ENCODE data around the gene ATP10D. TPM values are rescaled to one million over a fixed set of nuclear protein-coding genes. Genes with fewer than 3 reads are reported as not detected.

ATP10D gene
- total RNA-seq, 4 donors from 2014 or later, result 32.4 to 65.6 (median 39.3) TPM

DNA sequence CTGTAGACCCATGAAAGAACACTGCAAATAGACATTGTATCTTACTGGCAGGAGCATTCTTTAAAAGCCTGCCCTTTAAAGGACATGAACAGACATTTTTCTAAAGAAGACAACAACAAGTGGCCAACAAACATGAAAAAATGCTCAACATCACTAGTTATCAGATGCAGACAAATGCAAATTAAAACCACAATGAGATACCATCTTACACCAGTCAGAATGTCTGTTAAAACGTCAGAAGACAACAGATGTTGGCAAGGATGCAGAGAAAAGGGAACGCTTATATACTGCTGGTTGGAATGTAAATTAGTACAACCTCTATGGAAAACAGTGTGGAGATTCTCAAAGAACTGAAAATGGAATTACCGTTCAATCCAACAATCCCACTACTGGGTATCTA, 77.2 kb downstream of the ATP10D start:
- intact Hi-C loops (cut with DNase I; ENCODE audit: low total_unique reads), result no loop called here
- TF ChIP-seq, protein P1, sequence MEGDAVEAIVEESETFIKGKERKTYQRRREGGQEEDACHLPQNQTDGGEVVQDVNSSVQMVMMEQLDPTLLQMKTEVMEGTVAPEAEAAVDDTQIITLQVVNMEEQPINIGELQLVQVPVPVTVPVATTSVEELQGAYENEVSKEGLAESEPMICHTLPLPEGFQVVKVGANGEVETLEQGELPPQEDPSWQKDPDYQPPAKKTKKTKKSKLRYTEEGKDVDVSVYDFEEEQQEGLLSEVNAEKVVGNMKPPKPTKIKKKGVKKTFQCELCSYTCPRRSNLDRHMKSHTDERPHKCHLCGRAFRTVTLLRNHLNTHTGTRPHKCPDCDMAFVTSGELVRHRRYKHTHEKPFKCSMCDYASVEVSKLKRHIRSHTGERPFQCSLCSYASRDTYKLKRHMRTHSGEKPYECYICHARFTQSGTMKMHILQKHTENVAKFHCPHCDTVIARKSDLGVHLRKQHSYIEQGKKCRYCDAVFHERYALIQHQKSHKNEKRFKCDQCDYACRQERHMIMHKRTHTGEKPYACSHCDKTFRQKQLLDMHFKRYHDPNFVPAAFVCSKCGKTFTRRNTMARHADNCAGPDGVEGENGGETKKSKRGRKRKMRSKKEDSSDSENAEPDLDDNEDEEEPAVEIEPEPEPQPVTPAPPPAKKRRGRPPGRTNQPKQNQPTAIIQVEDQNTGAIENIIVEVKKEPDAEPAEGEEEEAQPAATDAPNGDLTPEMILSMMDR (IDR thresholded peaks at IDR 0.05), result no peak
- DNase-seq (ENCODE audit: low spot score in 2 of 2), result no peak
- WGBS, 2 donors, result 45 to 53% methylated on average over 3 of the region's 3 CpGs
- no peak overlapping the region for H3K4me3 ChIP-seq (ENCODE audit: low read depth, poor library complexity, severe bottlenecking)

DNA sequence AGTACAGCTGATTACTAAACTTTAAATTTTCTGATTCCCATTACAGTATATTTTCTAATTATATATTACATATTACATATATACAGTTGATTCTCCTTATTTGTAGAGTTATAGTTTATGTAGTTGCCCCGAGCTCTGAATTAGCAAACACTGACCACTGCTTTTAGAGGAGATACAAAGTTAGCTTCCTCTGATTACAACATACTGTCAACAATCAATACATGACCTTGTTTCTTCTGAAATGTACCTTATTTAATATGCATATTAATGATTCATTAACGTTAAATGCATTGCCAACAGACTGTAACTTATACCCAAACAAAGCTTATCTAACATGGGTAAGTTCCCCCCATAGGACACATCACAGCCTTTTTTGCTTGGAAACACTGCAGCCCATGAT, 81.5 kb downstream of the ATP10D start:
- DNase-seq (ENCODE audit: low spot score in 2 of 2), result no peak
- intact Hi-C loops (cut with DNase I; ENCODE audit: low total_unique reads), result no loop called here
- TF ChIP-seq, protein P1 (IDR thresholded peaks at IDR 0.05), result no peak
- no peak for TF ChIP-seq POLR2A (IDR thresholded peaks at IDR 0.05)
- no peak overlapping the region for H3K4me3 ChIP-seq (ENCODE audit: low read depth, poor library complexity, severe bottlenecking)
- 83 to 89% methylated on average over 2 of the region's 2 CpGs for WGBS, 2 donors

DNA sequence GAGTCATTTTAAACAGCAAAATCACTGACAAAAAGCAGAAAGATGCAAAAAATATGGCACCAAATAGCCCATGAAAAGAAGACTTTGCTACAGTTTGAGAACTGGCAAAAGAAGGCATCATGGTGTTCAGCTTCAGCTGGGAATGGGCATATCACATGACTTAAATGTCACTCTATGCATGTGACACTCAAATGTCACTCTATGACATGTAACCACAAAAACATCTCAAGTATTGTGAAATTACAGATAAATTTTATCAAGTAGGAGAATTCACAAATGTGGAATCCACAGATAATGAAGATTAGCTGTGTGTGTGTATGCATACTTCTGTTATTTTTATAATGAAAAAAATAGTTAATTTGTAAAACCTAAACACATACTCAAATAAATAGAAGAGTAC, 81.9 kb downstream of the ATP10D start:
- TF ChIP-seq POLR2A (IDR thresholded peaks at IDR 0.05), result no peak
- TF ChIP-seq, protein P1 (IDR thresholded peaks at IDR 0.05), result no peak
- intact Hi-C loops (cut with DNase I; ENCODE audit: low total_unique reads), result no loop called here
- H3K4me3 ChIP-seq (ENCODE audit: low read depth, poor library complexity, severe bottlenecking), result no peak overlapping the region
- DNase-seq (ENCODE audit: low spot score in 2 of 2), result no peak

DNA sequence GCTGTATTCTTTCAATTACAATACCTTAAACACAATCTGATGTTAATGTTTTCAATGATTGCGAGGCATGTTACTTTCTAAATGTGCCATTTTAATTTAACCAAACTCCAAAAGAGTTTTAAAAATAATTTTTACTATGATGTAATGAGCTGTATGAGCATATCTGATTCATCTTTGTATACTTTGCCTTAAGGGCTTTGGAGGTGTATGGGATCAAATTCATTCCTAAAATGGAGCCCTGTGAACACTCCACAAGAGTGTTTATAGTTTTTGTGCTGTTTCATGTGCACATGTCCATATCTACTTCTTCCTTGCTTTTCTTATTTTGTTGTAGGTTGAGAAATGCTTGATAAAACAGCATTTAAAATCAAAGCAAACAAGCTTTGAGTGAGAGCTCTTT, 82.4 kb downstream of the ATP10D start:
- WGBS, 2 donors, result 95 to 96% methylated on average over 1 of the region's 1 CpG
- TF ChIP-seq POLR2A (IDR thresholded peaks at IDR 0.05), result no peak
- TF ChIP-seq, protein P1 (IDR thresholded peaks at IDR 0.05), result no peak
- intact Hi-C loops (cut with DNase I; ENCODE audit: low total_unique reads), result no loop called here
- H3K4me3 ChIP-seq (ENCODE audit: low read depth, poor library complexity, severe bottlenecking), result no peak overlapping the region
- no peak for DNase-seq (ENCODE audit: low spot score in 2 of 2)

DNA sequence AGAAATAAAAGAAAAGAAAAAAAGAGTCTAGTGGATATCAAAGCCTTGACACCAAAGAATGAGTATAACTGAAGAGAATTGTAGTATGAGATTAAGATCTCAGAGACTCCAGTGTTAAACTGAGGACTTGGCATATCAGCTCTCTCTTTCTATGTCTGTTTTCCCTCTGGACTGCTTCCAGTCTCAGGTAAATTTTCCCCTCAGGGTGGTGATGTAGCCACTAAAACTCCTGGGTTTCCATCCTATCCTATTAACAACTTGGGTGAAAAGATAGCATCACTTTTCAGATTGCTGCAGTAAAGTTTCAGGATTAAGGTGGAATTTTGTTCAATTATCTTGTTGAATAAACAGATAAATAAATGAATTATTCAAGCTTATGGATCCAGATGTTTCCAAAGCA, 85.7 kb downstream of the ATP10D start:
- no peak for DNase-seq (ENCODE audit: low spot score in 2 of 2)
- TF ChIP-seq, protein P1 (IDR thresholded peaks at IDR 0.05), result no peak
- H3K4me3 ChIP-seq (ENCODE audit: low read depth, poor library complexity, severe bottlenecking), result no peak overlapping the region
- intact Hi-C loops (cut with DNase I; ENCODE audit: low total_unique reads), result no loop called here

DNA sequence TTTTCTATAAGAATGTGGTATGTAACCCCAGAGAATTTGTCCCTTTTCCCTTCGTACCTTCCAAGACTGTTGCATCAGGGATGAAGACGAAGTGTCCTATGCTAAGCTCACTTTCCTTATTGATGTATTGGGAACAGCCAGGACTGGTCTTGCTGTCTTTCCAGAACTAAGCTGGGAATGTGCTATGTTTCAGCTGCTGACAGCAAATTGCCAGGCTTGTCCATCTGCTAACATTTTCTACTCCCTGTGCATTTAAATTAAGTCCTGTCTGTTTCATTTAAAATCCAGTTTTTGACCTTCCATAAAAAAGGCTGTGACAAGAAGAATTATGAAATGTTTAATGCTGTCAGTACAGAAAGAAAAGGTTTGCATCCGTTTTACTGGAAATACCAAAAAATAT, 87.9 kb downstream of the ATP10D start:
- TF ChIP-seq POLR2A (IDR thresholded peaks at IDR 0.05), result no peak
- DNase-seq (ENCODE audit: low spot score in 2 of 2), result no peak
- intact Hi-C loops (cut with DNase I; ENCODE audit: low total_unique reads), result no loop called here
- no peak overlapping the region for H3K4me3 ChIP-seq (ENCODE audit: low read depth, poor library complexity, severe bottlenecking)
- 89 to 95% methylated on average over 3 of the region's 3 CpGs for WGBS, 2 donors

All from lower leg skin (tissue), 4 donors.